PC-3 (cell line): ENCODE results near the gene PTMS. TPM values are rescaled to one million over a fixed set of nuclear protein-coding genes. Genes with fewer than 3 reads are reported as not detected.

Source experiments
- ATAC-seq: fragments of 200-7000 bp; cut with Tn5 transposase; 2 replicates; pipeline ENCODE4 v1.9.1; 2020; ENCODE audit warnings: mild to moderate bottlenecking, moderate library complexity
- BruUV-seq: library from RNA; stranded (reverse); fragments of 400-500 nt; replicated peaks from 2 replicates; lab custom pipeline; 2021; lab: Mats Ljungman, UMichigan
- CTCF ChIA-PET: fragments of 300-600 bp; sonication (Branson Sonifier 250); formaldehyde crosslinking; loops from one replicate; lab custom pipeline; 2022; ENCODE audit warnings: antibody characterized with exemption; lab: Charles Lee
- POLR2A ChIA-PET: fragments of 300-600 bp; sonication (Branson Sonifier 250); formaldehyde crosslinking; loops from one replicate; lab custom pipeline; 2022; ENCODE audit warnings: antibody characterized with exemption; ENCODE audit not compliant: unreplicated experiment; lab: Charles Lee
- DNase-seq: peaks from one replicate; pipeline ENCODE4 v3.0.0-alpha.2; 2015
- H2AFZ ChIP-seq: fragments of 300-600 bp; sonication (generic); 2 replicates; pipeline ENCODE4 v1.6.0; 2016; ENCODE audit warnings: antibody characterized with exemption, low read length
- H3F3A ChIP-seq: fragments of 300-600 bp; sonication (generic); one replicate; pipeline ENCODE4 v1.6.0; 2017; ENCODE audit warnings: antibody characterized with exemption, low read length, control low read depth, mild to moderate bottlenecking; ENCODE audit not compliant: unreplicated experiment
- H3K27ac ChIP-seq: fragments of 300-600 bp; sonication (generic); 2 replicates; pipeline ENCODE4 v1.5.1; 2016; ENCODE audit warnings: mild to moderate bottlenecking, low read length
- H3K27me3 ChIP-seq: fragments of 300-600 bp; sonication (generic); 2 replicates; pipeline ENCODE4 v1.6.1; 2016; ENCODE audit warnings: low read length, mixed read lengths
- H3K36me3 ChIP-seq: fragments of 300-600 bp; sonication (generic); 2 replicates; pipeline ENCODE4 v1.6.1; 2016; ENCODE audit warnings: low read depth, mixed run types, low read length, mixed read lengths
- H3K4me1 ChIP-seq: fragments of 300-600 bp; sonication (generic); 2 replicates; pipeline ENCODE4 v1.5.1; 2016; ENCODE audit warnings: low read length; ENCODE audit not compliant: insufficient read depth
- H3K4me2 ChIP-seq: fragments of 300-600 bp; sonication (generic); 2 replicates; pipeline ENCODE4 v1.6.0; 2016; ENCODE audit warnings: low read length
- H3K4me3 ChIP-seq: fragments of 300-600 bp; sonication (generic); 2 replicates; pipeline ENCODE4 v1.5.1; 2016; ENCODE audit warnings: mild to moderate bottlenecking, low read length, mixed read lengths
- H3K79me2 ChIP-seq: fragments of 300-600 bp; sonication (generic); 2 replicates; pipeline ENCODE4 v1.6.1; 2017; ENCODE audit warnings: low read length, mixed read lengths
- H3K9ac ChIP-seq: fragments of 300-600 bp; sonication (generic); 2 replicates; pipeline ENCODE4 v1.6.0; 2016; ENCODE audit warnings: mild to moderate bottlenecking, low read length
- H3K9me2 ChIP-seq: fragments of 300-600 bp; sonication (generic); replicated peaks from 2 replicates; pipeline ENCODE4 v1.6.1; 2016; ENCODE audit warnings: mixed run types, low read length, mixed read lengths
- H3K9me3 ChIP-seq: fragments of 300-600 bp; sonication (generic); 2 replicates; pipeline ENCODE4 v1.6.1; 2016; ENCODE audit warnings: low read length, mixed read lengths
- H4K20me1 ChIP-seq: fragments of 300-600 bp; sonication (generic); 2 replicates; pipeline ENCODE4 v1.6.1; 2016; ENCODE audit warnings: low read length, mixed read lengths
- CTCF ChIP-seq: fragments of 300-600 bp; sonication (generic); conservative IDR thresholded peaks from 2 replicates; pipeline ENCODE4 v1.5.1; 2017; ENCODE audit warnings: antibody characterized with exemption, low read depth, mild to moderate bottlenecking, low read length
- EZH2 ChIP-seq: fragments of 300-600 bp; sonication (generic); IDR thresholded peaks from one replicate; pipeline ENCODE4 v1.6.1; 2017; ENCODE audit warnings: antibody characterized with exemption, mild to moderate bottlenecking, low read length; ENCODE audit not compliant: unreplicated experiment
- EZH2phosphoT487 ChIP-seq: fragments of 300-600 bp; sonication (generic); IDR thresholded peaks from 2 replicates; pipeline ENCODE4 v1.6.1; 2018; ENCODE audit warnings: mild to moderate bottlenecking, antibody characterized with exemption, low read length, borderline replicate concordance
- intact Hi-C: fragments of 100-400 bp; cut with micrococcal nuclease; formaldehyde crosslinking; loops from 2 replicates; pipeline ENCODE4 v1.9.0; 2023
- total RNA-seq: library from RNA; depleted of rRNA; stranded (reverse); fragments of >200 nt; gene quantifications from 2 replicates; pipeline ENCODE4 v1.2.3, GENCODE V29; 2014

The PTMS gene
- total RNA-seq, 1 experiment from 2014 or later: 46.4 TPM

GRCh38 chr12:6782850-6783566 lies 16.8 kb downstream of the PTMS start:
- DNase-seq (no peak), ATAC-seq (no peak)
- H3K9me3 ChIP-seq: no peaks in the 10 kb centered on the region
- H3K4me2 ChIP-seq: no peak overlapping the region
- no peaks in the 10 kb centered on the region for H3F3A ChIP-seq
- peaks cover 4% of the 10 kb centered on the region; the same call in 1 of the 2 replicates for H3K4me1 ChIP-seq
- no peak overlapping the region for H3K27ac ChIP-seq
- H3K4me3 ChIP-seq: no peak overlapping the region
- ChIA-PET POLR2A (no interaction called here), CTCF (no interaction called here)
- TF ChIP-seq EZH2 (no peak), CTCF (no peak), EZH2phosphoT487 (no peak)
- intact Hi-C loops: no loop called here
- H2AFZ ChIP-seq: no peak overlapping the region
- H3K36me3 ChIP-seq: no peaks in the 10 kb centered on the region
- H3K79me2 ChIP-seq: no peaks in the 10 kb centered on the region
- no peaks in the 10 kb centered on the region for H3K27me3 ChIP-seq
- no peaks in the 10 kb centered on the region for H3K9me2 ChIP-seq
- BruUV-seq: no TSS peak
- no peaks in the 10 kb centered on the region for H4K20me1 ChIP-seq
- no peak overlapping the region for H3K9ac ChIP-seq

GRCh38 chr12:6783828-6784227 lies 17.7 kb downstream of the PTMS start:
- no TSS peak for BruUV-seq
- H3K9me2 ChIP-seq: no peaks in the 10 kb centered on the region
- no peak for ATAC-seq
- no peaks in the 10 kb centered on the region for H3K9me3 ChIP-seq
- no peak overlapping the region for H3K9ac ChIP-seq
- no peak overlapping the region for H3K4me3 ChIP-seq
- H3F3A ChIP-seq: no peaks in the 10 kb centered on the region
- H2AFZ ChIP-seq: no peak overlapping the region
- no peaks in the 10 kb centered on the region for H3K27me3 ChIP-seq
- intact Hi-C loops: no loop called here
- no peak overlapping the region for H3K4me2 ChIP-seq
- no peak for DNase-seq
- no peaks in the 10 kb centered on the region for H3K4me1 ChIP-seq
- POLR2A ChIA-PET: no interaction called here
- CTCF ChIA-PET: no interaction called here
- no peaks in the 10 kb centered on the region for H4K20me1 ChIP-seq
- H3K27ac ChIP-seq: no peak overlapping the region
- no peaks in the 10 kb centered on the region for H3K79me2 ChIP-seq
- H3K36me3 ChIP-seq: no peaks in the 10 kb centered on the region
- TF ChIP-seq CTCF (no peak), EZH2 (no peak), EZH2phosphoT487 (no peak)

GRCh38 chr12:6784296-6784695 lies 18.1 kb downstream of the PTMS start:
- Histone ChIP-seq H3K4me1 (no peaks in the 10 kb centered on the region), H3K9me3 (no peaks in the 10 kb centered on the region), H3F3A (no peaks in the 10 kb centered on the region), H3K27ac (no peak overlapping the region), H3K9ac (no peak overlapping the region), H3K4me3 (no peak overlapping the region), H2AFZ (no peak overlapping the region), H4K20me1 (no peaks in the 10 kb centered on the region), H3K4me2 (no peak overlapping the region), H3K9me2 (no peaks in the 10 kb centered on the region), H3K27me3 (no peaks in the 10 kb centered on the region), H3K79me2 (no peaks in the 10 kb centered on the region), H3K36me3 (no peaks in the 10 kb centered on the region)
- intact Hi-C loops: no loop called here
- ATAC-seq: no peak
- DNase-seq: no peak
- POLR2A ChIA-PET: no interaction called here
- CTCF ChIA-PET: no interaction called here
- no TSS peak for BruUV-seq
- no peak for TF ChIP-seq EZH2
- TF ChIP-seq CTCF: no peak
- TF ChIP-seq EZH2phosphoT487: no peak
